ENCODE measurements around the gene CD9. TPM values are rescaled to one million over a fixed set of nuclear protein-coding genes. Genes with fewer than 3 reads are reported as not detected.

Gene CD9
- total and polyA plus RNA-seq, 2 of the 8 experiments (the other 6 are each of a cell fraction or from before 2014, with no cell fraction given): 168 to 319 TPM

- Histone ChIP-seq H4K5ac (ENCODE audit: insufficient read length, low read depth, low read length) (no peak overlapping the region), H4K8ac (ENCODE audit: extremely low read depth, insufficient read depth, low read length) (no peak overlapping the region), H3K23me2 (ENCODE audit: low read depth, low read length) (peaks cover 2% of the 10 kb centered on the region), H2AFZ (ENCODE audit: low read length) (peak overlapping the region; percentile 75; the same call in 1 of the 2 replicates), H3K4me3 (ENCODE audit: extremely low read depth in 1 of 4, insufficient read depth in 2 of 4, low read depth in 3 of 4, low read length in 4 of 4) (no peak overlapping the region), H3K27me3 (replicated peaks in 1 of 4; ENCODE audit: control insufficient read depth in 3 of 4, extremely low read depth in 1 of 4, insufficient read depth in 3 of 4, low read length in 3 of 4) (peaks cover 0 to 2% (median 0%) of the 10 kb centered on the region in 4 experiments; a peak in 2 of 7 replicates), H3K18ac (ENCODE audit: extremely low read depth, low read length) (no peak overlapping the region; the same call in 1 of the 2 replicates), H3K27ac (ENCODE audit: low read depth, low read length) (no peak overlapping the region), H4K20me1 (replicated peaks in 1 of 2; ENCODE audit: control insufficient read depth in 1 of 2, insufficient read depth in 2 of 2, low read length in 2 of 2) (no peaks in the 10 kb centered on the region), H3K4me1 (replicated peaks in 1 of 4; ENCODE audit: control insufficient read depth in 3 of 4, insufficient read depth in 4 of 4, low read length in 3 of 4) (peaks cover 5 to 19% (median 9%) of the 10 kb centered on the region in 4 experiments), H2BK20ac (ENCODE audit: low read length) (no peak overlapping the region), H3K56ac (replicated peaks; ENCODE audit: insufficient read length, low read depth, low read length) (no peak overlapping the region), H3K79me2 (ENCODE audit: control insufficient read depth in 1 of 2, insufficient read depth in 2 of 2, low read length in 2 of 2) (no peaks in the 10 kb centered on the region), H2BK15ac (ENCODE audit: low read length) (no peak overlapping the region), H3K23ac (ENCODE audit: insufficient read length) (no peak overlapping the region), H3K79me1 (ENCODE audit: low read depth, low read length) (no peaks in the 10 kb centered on the region), H3K9me3 (ENCODE audit: insufficient read depth in 2 of 2, low read depth in 1 of 2, low read length in 1 of 2) (no peaks in the 10 kb centered on the region), H3K36me3 (ENCODE audit: control insufficient read depth in 2 of 4, insufficient read depth in 4 of 4, low read length in 3 of 4) (no peaks in the 10 kb centered on the region), H3K9ac (replicated peaks in 1 of 4; ENCODE audit: extremely low read depth in 1 of 4, low read depth in 3 of 4, low read length in 3 of 4) (no peak overlapping the region), H4K91ac (replicated peaks; ENCODE audit: insufficient read length, low read length) (no peak overlapping the region), H2BK5ac (ENCODE audit: low read depth, low read length) (peak overlapping the region; percentile 52; the same call in 1 of the 2 replicates), H3K14ac (ENCODE audit: insufficient read length) (no peak overlapping the region), H3K4ac (replicated peaks; ENCODE audit: insufficient read length, low read depth, low read length) (no peak overlapping the region), H2AK5ac (ENCODE audit: low read depth, low read length) (no peak overlapping the region; the same call in 1 of the 2 replicates), H3K4me2 (ENCODE audit: insufficient read depth in 1 of 2, low read depth in 2 of 2, low read length in 2 of 2) (no peak overlapping the region), H2BK12ac (ENCODE audit: low read depth, low read length) (peak overlapping the region; percentile 77; the same call in 1 of the 2 replicates), H2BK120ac (replicated peaks; ENCODE audit: low read depth, low read length) (no peak overlapping the region)
- ChIA-PET CTCF (ENCODE audit: partially characterized antibody) (interaction anchor here (0.7 to 8.1 kb wide), 8 partner anchors 8 to 293 kb away, joined by 3 to 182 read pairs (median 10); partner anchors contain the start of gene CD9), POLR2A (ENCODE audit: partially characterized antibody) (interaction anchor here (1.2 kb wide), 1 partner anchor 81 kb away, joined by 3 read pairs; no protein-coding TSS in a partner anchor)
- FAIRE-seq (no peak), DNase-seq (ENCODE audit: low read depth in 1 of 2, low spot score in 2 of 2) (no peak)
- WGBS, 2 experiments (ENCODE audit: extremely low coverage in 1 of 2, insufficient coverage in 1 of 2, insufficient read length in 1 of 2, insufficient replicate concordance in 2 of 2, low coverage in 1 of 2, low lambda C conversion rate in 2 of 2, missing lambda C conversion rate in 1 of 2): 92% methylated on average over 4 of the region's 4 CpGs; no CpG with 5 or more reads in 1 of the 2 experiments
- TF ChIP-seq KDM5A (IDR thresholded peaks at IDR 0.05; ENCODE audit: low read length) (no peak), NANOG (IDR thresholded peaks at IDR 0.05; ENCODE audit: insufficient read depth, low read depth, low read length, poor library complexity, severe bottlenecking) (no peak), HDAC2 (IDR thresholded peaks at IDR 0.05; ENCODE audit: borderline replicate concordance in 1 of 2, low read depth in 2 of 2, low read length in 2 of 2) (no peak), EZH2 (IDR thresholded peaks at IDR 0.05; ENCODE audit: low read depth, low read length, severe bottlenecking) (no peak), RAD21 (IDR thresholded peaks at IDR 0.05 in 1 of 2, conservative IDR thresholded peaks at IDR 0.05 in 1 of 2; ENCODE audit: low read depth in 2 of 2, low read length in 2 of 2) (no peak), FOSL1 (IDR thresholded peaks at IDR 0.05; ENCODE audit: insufficient read depth, low read depth, low read length) (no peak), POLR2A (IDR thresholded peaks at IDR 0.05; ENCODE audit: control extremely low read depth in 1 of 2, low read depth in 2 of 2, low read length in 2 of 2) (no peak), JUN (IDR thresholded peaks at IDR 0.05; ENCODE audit: low read depth, low read length) (no peak), SP2 (IDR thresholded peaks at IDR 0.05; ENCODE audit: low read length) (no peak), POU5F1 (IDR thresholded peaks at IDR 0.05; ENCODE audit: low read depth, low read length) (no peak), BCL11A (IDR thresholded peaks at IDR 0.05; ENCODE audit: low read depth in 2 of 2, low read length in 2 of 2) (no peak), CHD2 (IDR thresholded peaks at IDR 0.05; ENCODE audit: low read length) (no peak), SP4 (IDR thresholded peaks at IDR 0.05; ENCODE audit: low read length) (no peak), EGR1 (IDR thresholded peaks at IDR 0.05; ENCODE audit: borderline replicate concordance, low read depth, low read length) (no peak)
These were observed 82.2 kb downstream of the CD9 start for GRCh38 chr12:6282453-6282840.

Measured in H1 (cell line).